ENCODE data around the gene TBC1D16. TPM values are rescaled to one million over a fixed set of nuclear protein-coding genes. Genes with fewer than 3 reads are reported as not detected.

The TBC1D16 gene
- total RNA-seq, 1 experiment from 2014 or later = 85.8 TPM

DNA sequence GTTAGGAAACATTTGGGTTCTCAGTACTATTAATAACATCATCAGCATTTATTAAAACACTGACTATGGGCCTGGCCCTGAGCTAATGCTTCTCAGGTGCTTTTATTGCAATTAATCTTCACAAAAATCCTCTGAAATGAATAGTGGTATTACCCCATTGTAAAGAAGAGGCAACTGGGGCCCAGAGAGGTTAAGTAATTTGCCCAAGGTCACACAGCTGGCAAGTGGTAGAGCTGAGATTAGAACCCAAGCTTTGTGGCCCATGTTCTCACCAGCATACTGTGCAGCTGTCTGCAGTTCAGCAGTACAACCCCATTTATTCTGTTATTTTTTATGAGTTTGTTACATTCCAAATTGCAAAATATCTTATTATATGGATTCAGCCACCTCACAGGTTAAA is 82.3 kb downstream of the TBC1D16 start:
- H3K4me3 Mint-ChIP-seq = no peak overlapping the region
- no peak overlapping the region for H2BK20ac ChIP-seq (ENCODE audit: low read depth, low read length, poor library complexity, severe bottlenecking)
- H3K56ac ChIP-seq (ENCODE audit: insufficient read length, low read depth, low read length) = no peak overlapping the region
- no peak overlapping the region for H2AK5ac ChIP-seq (ENCODE audit: insufficient read length, low read length)
- H3K18ac ChIP-seq (ENCODE audit: insufficient read length, low read depth, low read length) = no peak overlapping the region
- no peak for DNase-seq
- no peak overlapping the region for H4K8ac ChIP-seq (replicated peaks; ENCODE audit: insufficient read length, low read depth, low read length)
- H3K79me1 ChIP-seq (ENCODE audit: insufficient read depth, low read depth, low read length, poor library complexity, severe bottlenecking) = no peaks in the 10 kb centered on the region
- H3K79me2 ChIP-seq (ENCODE audit: insufficient read depth, low read length) = no peaks in the 10 kb centered on the region; the same call in 1 of the 2 replicates
- peaks cover 13% of the 10 kb centered on the region for H3K23me2 ChIP-seq (ENCODE audit: insufficient read length, low read depth, low read length, poor library complexity, severe bottlenecking)
- H3K27ac Mint-ChIP-seq = no peak overlapping the region
- no peak overlapping the region for H3K4me2 ChIP-seq (ENCODE audit: insufficient read depth, insufficient read length, low read length)
- no peaks in the 10 kb centered on the region for H3K9me3 ChIP-seq (ENCODE audit: control insufficient read depth, low read depth, low read length)
- TF ChIP-seq, protein P1, sequence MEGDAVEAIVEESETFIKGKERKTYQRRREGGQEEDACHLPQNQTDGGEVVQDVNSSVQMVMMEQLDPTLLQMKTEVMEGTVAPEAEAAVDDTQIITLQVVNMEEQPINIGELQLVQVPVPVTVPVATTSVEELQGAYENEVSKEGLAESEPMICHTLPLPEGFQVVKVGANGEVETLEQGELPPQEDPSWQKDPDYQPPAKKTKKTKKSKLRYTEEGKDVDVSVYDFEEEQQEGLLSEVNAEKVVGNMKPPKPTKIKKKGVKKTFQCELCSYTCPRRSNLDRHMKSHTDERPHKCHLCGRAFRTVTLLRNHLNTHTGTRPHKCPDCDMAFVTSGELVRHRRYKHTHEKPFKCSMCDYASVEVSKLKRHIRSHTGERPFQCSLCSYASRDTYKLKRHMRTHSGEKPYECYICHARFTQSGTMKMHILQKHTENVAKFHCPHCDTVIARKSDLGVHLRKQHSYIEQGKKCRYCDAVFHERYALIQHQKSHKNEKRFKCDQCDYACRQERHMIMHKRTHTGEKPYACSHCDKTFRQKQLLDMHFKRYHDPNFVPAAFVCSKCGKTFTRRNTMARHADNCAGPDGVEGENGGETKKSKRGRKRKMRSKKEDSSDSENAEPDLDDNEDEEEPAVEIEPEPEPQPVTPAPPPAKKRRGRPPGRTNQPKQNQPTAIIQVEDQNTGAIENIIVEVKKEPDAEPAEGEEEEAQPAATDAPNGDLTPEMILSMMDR (conservative IDR thresholded peaks at IDR 0.05) = no peak
- H4K20me1 ChIP-seq (ENCODE audit: control insufficient read depth, insufficient read depth, insufficient read length) = no peaks in the 10 kb centered on the region
- no peak overlapping the region for H3K4ac ChIP-seq (ENCODE audit: low read depth, low read length)
- H3K36me3 Mint-ChIP-seq (ENCODE audit: insufficient read depth in 1 of 3, low read depth in 3 of 3) = peaks cover 5 to 6% (median 5%) of the 10 kb centered on the region in 3 experiments; a peak in 6 of 7 replicates
- H4K5ac ChIP-seq (ENCODE audit: insufficient read length, low read depth, low read length) = no peak overlapping the region
- peaks cover 0 to 4% of the 10 kb centered on the region in 2 experiments; a peak in 1 of 5 replicates for H3K9me3 Mint-ChIP-seq
- H3T11ph ChIP-seq (ENCODE audit: low read length) = no peak overlapping the region
- H4K91ac ChIP-seq (ENCODE audit: insufficient read length, low read depth, low read length) = no peak overlapping the region
- H2BK15ac ChIP-seq (ENCODE audit: low read depth, low read length) = no peak overlapping the region
- H3K27me3 Mint-ChIP-seq (ENCODE audit: low read depth) = no peaks in the 10 kb centered on the region; the same call in 1 of the 2 replicates
- H3K27me3 ChIP-seq (ENCODE audit: insufficient read depth, low read length) = no peaks in the 10 kb centered on the region
- no peak overlapping the region for H2BK120ac ChIP-seq (ENCODE audit: low read depth, low read length, poor library complexity, severe bottlenecking)
- H2BK12ac ChIP-seq (ENCODE audit: insufficient read length, low read depth, low read length) = no peak overlapping the region
- H3K27ac ChIP-seq (ENCODE audit: insufficient read length, low read depth, low read length) = no peak overlapping the region
- H3K23ac ChIP-seq (ENCODE audit: insufficient read length, low read depth, low read length) = no peak overlapping the region
- H2BK5ac ChIP-seq (ENCODE audit: insufficient read length, low read length) = no peak overlapping the region
- H3K4me1 ChIP-seq (ENCODE audit: insufficient read depth, low read length) = peaks cover 3% of the 10 kb centered on the region; the same call in 1 of the 2 replicates
- H2AFZ ChIP-seq (ENCODE audit: low read length) = no peak overlapping the region
- H3K14ac ChIP-seq (ENCODE audit: insufficient read depth, low read length) = no peak overlapping the region
- H3K9ac ChIP-seq (ENCODE audit: extremely low read depth, insufficient read length, low read length) = no peak overlapping the region
- peaks cover 69 to 88% of the 10 kb centered on the region in 2 experiments for H3K4me1 Mint-ChIP-seq
